Astrocyte of the spinal cord (primary cell): ENCODE data around the gene HGF.

Experiments
- DNase-seq: peaks from one replicate; pipeline ENCODE4 v3.0.0; 2011; ENCODE audit warnings: low read depth, low spot score
- H3K4me3 ChIP-seq: 2 replicates; pipeline ENCODE4 v1.5.1; 2011; ENCODE audit warnings: low read depth, mild to moderate bottlenecking, low read length, moderate library complexity
- in situ Hi-C: cut with HindIII; loops from 2 replicates; pipeline ENCODE4 v1.10.0; 2017; ENCODE audit warnings: low sequenced_read_pairs
- TF ChIP-seq, protein P1 (sequence below): IDR thresholded peaks from 2 replicates; pipeline ENCODE4 v1.5.1; 2012; ENCODE audit warnings: low read depth, mild to moderate bottlenecking, low read length, inconsistent platforms

The HGF gene

GRCh38 chr7:81802251-81802650 lies 32.4 kb upstream of the HGF start:
- in situ Hi-C loops: no loop called here

DNA sequence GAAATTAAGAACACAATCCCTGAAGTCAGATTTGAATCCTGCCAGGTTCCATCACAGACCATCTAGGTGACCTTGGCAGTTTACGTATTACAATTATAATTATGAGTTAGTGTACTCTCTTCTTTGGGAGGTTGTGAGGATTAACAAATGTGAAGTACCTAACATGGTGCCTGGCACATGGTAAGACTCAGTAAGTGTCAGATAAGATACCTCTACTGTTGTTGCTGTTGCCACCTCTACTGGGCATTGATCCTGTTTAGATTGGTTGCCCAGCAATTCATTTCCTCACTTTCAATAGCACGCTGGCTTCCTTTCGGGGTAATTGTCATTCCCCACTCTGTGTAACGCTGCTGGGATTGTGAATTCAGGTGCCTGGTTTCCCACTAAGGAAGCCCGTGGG lies 31.7 kb upstream of the HGF start:
- no peak for DNase-seq
- no peak overlapping the region for H3K4me3 ChIP-seq
- in situ Hi-C loops: no loop called here
- TF ChIP-seq, protein P1, sequence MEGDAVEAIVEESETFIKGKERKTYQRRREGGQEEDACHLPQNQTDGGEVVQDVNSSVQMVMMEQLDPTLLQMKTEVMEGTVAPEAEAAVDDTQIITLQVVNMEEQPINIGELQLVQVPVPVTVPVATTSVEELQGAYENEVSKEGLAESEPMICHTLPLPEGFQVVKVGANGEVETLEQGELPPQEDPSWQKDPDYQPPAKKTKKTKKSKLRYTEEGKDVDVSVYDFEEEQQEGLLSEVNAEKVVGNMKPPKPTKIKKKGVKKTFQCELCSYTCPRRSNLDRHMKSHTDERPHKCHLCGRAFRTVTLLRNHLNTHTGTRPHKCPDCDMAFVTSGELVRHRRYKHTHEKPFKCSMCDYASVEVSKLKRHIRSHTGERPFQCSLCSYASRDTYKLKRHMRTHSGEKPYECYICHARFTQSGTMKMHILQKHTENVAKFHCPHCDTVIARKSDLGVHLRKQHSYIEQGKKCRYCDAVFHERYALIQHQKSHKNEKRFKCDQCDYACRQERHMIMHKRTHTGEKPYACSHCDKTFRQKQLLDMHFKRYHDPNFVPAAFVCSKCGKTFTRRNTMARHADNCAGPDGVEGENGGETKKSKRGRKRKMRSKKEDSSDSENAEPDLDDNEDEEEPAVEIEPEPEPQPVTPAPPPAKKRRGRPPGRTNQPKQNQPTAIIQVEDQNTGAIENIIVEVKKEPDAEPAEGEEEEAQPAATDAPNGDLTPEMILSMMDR: no peak

More at GRCh38 chr7:81802251-81802650, 32.4 kb upstream of the HGF start:
- no peak overlapping the region for H3K4me3 ChIP-seq
- TF ChIP-seq, protein P1: no peak
- no peak for DNase-seq

- TF ChIP-seq, protein P1: no peak
- in situ Hi-C loops: no loop called here
- DNase-seq: no peak
- no peak overlapping the region for H3K4me3 ChIP-seq
Measured at GRCh38 chr7:81791568-81792518, 22.0 kb upstream of the HGF start.

GRCh38 chr7:81790686-81791085 lies 20.8 kb upstream of the HGF start:
- no peak overlapping the region for H3K4me3 ChIP-seq
- TF ChIP-seq, protein P1: no peak
- in situ Hi-C loops: no loop called here
- DNase-seq: no peak

DNA sequence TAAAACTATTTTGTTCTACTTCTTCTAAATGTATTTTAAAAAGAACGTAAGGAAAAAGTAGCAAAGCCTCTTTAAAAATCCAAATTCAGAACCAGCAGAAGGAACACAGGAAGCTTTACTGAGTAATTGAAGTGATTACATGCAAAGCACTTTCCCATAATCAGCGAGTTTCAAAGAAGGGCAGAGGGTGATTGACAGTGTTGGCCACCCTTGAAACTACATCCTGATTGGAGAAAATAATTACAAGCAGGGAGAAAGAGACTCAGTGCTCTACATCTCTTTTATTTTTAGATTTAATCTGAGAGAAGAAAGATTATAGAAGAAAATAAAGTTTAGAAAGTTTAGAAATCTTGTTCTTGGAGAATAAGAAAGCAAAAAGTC lies 20.3 kb upstream of the HGF start:
- TF ChIP-seq, protein P1: no peak
- no peak overlapping the region for H3K4me3 ChIP-seq
- in situ Hi-C loops: no loop called here
- no peak for DNase-seq

DNA sequence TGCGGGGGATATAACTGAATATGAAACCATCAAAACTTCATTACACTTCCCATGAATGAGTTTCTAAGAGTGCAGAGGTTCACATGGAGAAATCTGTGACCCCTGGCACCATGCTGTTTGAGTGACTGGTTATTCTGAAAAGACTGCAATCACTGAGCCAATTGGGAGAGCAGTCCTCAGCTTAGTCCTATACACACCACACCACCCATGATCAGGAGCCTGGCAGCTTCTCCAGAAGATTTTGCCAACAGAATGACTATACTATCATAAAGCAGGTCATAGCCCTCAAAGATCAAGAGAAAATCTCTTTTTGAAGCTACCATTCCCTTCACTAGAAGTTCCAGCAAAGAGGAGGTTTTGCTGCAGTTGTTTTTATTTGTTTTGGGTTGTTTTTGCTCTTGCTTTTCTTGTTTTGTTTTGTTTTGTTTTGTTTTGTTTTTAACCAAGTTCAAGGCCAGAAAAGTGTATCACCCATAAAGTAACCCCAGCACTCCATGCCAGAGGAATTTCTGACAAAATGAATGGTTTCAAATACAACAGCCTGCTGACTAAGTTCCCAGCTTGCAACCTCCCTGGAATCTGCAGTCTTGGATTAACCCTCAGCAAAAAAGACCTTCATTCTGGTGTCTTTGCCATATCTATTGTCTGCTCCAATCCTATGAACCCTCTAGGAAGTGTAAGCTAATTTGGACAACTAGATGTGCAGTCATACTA lies 19.7 kb upstream of the HGF start:
- in situ Hi-C loops: no loop called here
- no peak for DNase-seq
- TF ChIP-seq, protein P1: no peak
- H3K4me3 ChIP-seq: no peak overlapping the region
